ENCODE data around the gene UBE2D3. TPM values are rescaled to one million over a fixed set of nuclear protein-coding genes. Genes with fewer than 3 reads are reported as not detected.

UBE2D3 gene
- total RNA-seq, 6 experiments from 2014 or later = 325 to 396 (median 359) TPM

DNA sequence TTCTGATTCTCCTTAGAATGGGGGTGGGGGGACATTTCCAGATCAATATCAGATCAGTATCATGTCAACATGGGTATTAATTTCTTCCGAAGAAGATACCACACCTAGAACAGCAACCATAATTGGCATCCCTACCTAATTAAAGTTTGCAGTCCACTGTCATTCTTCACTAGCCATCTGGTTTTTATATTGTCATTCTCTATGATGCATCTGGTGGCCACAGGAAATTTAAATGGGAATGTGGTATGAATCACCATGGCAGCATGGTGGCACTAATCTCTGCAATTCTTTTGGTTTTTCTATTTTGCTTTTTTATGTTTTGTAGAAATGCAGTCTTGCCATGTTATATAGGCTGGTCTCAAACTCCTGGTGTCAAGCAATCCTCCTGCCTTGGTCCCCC is 16.6 kb upstream of the UBE2D3 start:
- Mint-ChIP-seq H3K4me1 (ENCODE audit: low read depth) (peaks cover 15% of the 10 kb centered on the region), H3K27me3 (ENCODE audit: insufficient read depth) (no peaks in the 10 kb centered on the region), H3K4me3 (no peak overlapping the region; the same call in 1 of the 2 replicates), H3K36me3 (ENCODE audit: low read depth) (no peaks in the 10 kb centered on the region), H3K9me3 (no peaks in the 10 kb centered on the region), H3K27ac (no peak overlapping the region)
- DNase-seq = peak; percentile 36
- TF ChIP-seq, protein P1, sequence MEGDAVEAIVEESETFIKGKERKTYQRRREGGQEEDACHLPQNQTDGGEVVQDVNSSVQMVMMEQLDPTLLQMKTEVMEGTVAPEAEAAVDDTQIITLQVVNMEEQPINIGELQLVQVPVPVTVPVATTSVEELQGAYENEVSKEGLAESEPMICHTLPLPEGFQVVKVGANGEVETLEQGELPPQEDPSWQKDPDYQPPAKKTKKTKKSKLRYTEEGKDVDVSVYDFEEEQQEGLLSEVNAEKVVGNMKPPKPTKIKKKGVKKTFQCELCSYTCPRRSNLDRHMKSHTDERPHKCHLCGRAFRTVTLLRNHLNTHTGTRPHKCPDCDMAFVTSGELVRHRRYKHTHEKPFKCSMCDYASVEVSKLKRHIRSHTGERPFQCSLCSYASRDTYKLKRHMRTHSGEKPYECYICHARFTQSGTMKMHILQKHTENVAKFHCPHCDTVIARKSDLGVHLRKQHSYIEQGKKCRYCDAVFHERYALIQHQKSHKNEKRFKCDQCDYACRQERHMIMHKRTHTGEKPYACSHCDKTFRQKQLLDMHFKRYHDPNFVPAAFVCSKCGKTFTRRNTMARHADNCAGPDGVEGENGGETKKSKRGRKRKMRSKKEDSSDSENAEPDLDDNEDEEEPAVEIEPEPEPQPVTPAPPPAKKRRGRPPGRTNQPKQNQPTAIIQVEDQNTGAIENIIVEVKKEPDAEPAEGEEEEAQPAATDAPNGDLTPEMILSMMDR (IDR thresholded peaks at IDR 0.05) = no peak

DNA sequence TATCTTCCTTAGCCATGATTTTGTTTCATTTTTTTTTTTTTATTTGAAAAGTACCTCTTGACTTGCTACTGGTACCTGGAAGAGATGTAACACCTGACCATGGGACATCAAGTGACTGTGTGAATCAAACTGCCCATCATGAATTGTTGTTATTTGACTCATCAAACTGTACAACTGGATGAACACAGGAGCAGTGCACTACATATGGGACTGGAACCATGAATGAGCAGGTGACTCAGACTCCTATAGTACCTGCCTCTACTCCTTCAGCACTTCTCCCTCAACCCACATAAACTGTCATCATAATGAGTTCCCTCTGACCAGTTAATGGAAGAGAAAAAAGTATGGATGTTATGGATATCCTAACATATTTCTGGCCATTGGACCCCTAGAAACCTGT is 15.9 kb upstream of the UBE2D3 start:
- no peak for DNase-seq
- no peaks in the 10 kb centered on the region for H3K36me3 Mint-ChIP-seq (ENCODE audit: low read depth)
- H3K4me3 Mint-ChIP-seq = no peak overlapping the region
- H3K9me3 Mint-ChIP-seq = no peaks in the 10 kb centered on the region
- no peak overlapping the region; the same call in 1 of the 2 replicates for H3K27ac Mint-ChIP-seq
- peaks cover 15% of the 10 kb centered on the region for H3K4me1 Mint-ChIP-seq (ENCODE audit: low read depth)
- TF ChIP-seq, protein P1 (IDR thresholded peaks at IDR 0.05) = no peak
- H3K27me3 Mint-ChIP-seq (ENCODE audit: insufficient read depth) = no peaks in the 10 kb centered on the region

DNA sequence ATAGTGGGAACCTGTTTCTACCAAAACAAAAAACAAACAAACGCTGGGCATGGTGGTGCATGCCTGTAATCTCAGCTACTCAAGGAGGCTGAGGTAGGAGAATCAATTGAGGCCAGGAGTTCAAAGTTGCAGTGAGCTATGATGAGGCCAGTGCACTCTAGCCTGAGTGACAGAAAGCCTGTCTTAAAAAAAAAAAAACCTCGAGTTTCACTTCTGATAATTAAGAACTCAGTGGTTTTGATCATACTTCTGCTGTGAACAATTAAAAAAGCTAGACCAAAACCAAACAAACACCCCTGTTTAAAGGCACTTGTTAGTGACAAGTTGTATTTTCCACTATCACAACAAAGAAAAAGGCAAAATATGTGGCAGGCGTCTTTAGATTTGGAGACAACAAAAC is 15.0 kb upstream of the UBE2D3 start:
- Mint-ChIP-seq H3K36me3 (ENCODE audit: low read depth) (no peaks in the 10 kb centered on the region), H3K27me3 (ENCODE audit: insufficient read depth) (no peaks in the 10 kb centered on the region), H3K9me3 (no peaks in the 10 kb centered on the region), H3K4me1 (ENCODE audit: low read depth) (peaks cover 15% of the 10 kb centered on the region), H3K27ac (no peak overlapping the region), H3K4me3 (no peak overlapping the region)
- TF ChIP-seq, protein P1 (IDR thresholded peaks at IDR 0.05) = no peak
- no peak for DNase-seq

DNA sequence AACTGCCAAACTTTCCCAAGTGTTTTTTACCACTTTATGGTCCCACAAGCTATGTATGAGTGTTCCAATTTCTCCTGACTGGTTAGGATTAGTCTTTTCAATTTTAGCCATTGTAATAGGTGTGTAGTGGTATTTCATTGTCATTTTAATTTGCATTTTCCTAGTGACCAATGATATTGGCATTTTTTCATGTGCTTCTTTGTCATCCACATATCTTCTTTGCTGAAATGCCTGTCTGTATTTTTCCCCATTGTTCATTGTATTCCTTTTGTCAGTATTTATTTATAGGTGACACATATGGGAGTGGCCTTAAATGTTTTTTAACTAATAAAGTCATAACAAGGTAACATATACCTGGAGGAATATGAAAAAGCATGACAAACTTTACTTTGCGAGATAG is 9.2 kb upstream of the UBE2D3 start:
- Mint-ChIP-seq H3K27me3 (ENCODE audit: insufficient read depth) (no peaks in the 10 kb centered on the region), H3K36me3 (ENCODE audit: low read depth) (no peaks in the 10 kb centered on the region), H3K4me1 (ENCODE audit: low read depth) (peaks cover 14% of the 10 kb centered on the region), H3K4me3 (no peak overlapping the region), H3K9me3 (no peaks in the 10 kb centered on the region), H3K27ac (no peak overlapping the region)
- TF ChIP-seq, protein P1 (IDR thresholded peaks at IDR 0.05) = no peak
- no peak for DNase-seq

DNA sequence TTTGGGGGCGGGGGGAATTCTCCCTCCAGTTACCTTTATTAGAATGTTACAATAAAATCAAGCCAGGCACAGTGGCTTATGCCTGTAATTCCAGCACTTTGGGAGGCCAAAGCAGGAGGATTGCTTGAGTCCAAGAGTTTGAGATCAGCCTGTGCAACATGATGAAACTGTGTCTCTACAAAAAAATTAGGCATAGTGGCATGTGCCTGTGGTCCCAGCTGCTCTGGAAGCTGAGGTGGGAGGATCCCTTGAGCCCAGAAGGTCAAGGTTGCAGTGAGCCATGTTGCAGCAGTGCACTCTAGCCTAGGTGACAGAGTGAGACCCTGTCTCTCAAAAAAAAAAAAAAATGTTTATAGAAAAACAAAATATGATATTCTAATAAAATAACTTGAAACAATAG is 5.3 kb upstream of the UBE2D3 start:
- H3K9me3 Mint-ChIP-seq = no peaks in the 10 kb centered on the region
- no peak overlapping the region for H3K4me3 Mint-ChIP-seq
- H3K4me1 Mint-ChIP-seq (ENCODE audit: low read depth) = peaks cover 30% of the 10 kb centered on the region
- H3K27me3 Mint-ChIP-seq (ENCODE audit: insufficient read depth) = no peaks in the 10 kb centered on the region
- H3K36me3 Mint-ChIP-seq (ENCODE audit: low read depth) = no peaks in the 10 kb centered on the region
- TF ChIP-seq, protein P1 (IDR thresholded peaks at IDR 0.05) = no peak
- DNase-seq = no peak
- H3K27ac Mint-ChIP-seq = no peak overlapping the region

DNA sequence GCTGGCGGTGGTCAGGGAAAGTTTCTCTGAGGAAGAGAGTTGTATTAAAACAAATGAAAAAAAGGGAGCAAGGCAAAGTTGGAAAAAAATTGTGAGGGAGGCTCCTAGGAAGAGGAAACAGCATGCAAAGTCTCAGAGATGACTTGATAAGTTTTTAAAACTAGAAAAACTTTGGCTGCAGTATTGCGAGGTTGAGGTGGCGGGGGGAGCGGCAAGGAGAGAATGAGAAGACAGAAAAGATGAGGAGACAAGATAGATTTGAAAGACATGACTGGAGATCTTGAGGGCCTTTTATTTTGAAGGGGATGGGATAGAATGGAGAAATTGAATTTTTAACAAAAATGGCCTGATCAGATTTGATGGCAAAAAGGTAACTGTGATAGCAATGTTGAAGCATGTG is 4.8 kb upstream of the UBE2D3 start:
- H3K4me1 Mint-ChIP-seq (ENCODE audit: low read depth) = peaks cover 30% of the 10 kb centered on the region
- no peaks in the 10 kb centered on the region for H3K36me3 Mint-ChIP-seq (ENCODE audit: low read depth)
- no peak for DNase-seq
- TF ChIP-seq, protein P1 (IDR thresholded peaks at IDR 0.05) = no peak
- no peaks in the 10 kb centered on the region for H3K27me3 Mint-ChIP-seq (ENCODE audit: insufficient read depth)
- no peak overlapping the region for H3K4me3 Mint-ChIP-seq
- no peaks in the 10 kb centered on the region for H3K9me3 Mint-ChIP-seq
- no peak overlapping the region for H3K27ac Mint-ChIP-seq
